NT2/D1 (cell line): ENCODE data around the gene COG8.

Source experiments
- SUZ12 ChIP-seq: IDR thresholded peaks from 2 replicates; pipeline ENCODE4 v1.6.1; 2011; ENCODE audit not compliant: insufficient read length, insufficient read depth; ENCODE audit errors: extremely low read depth
- YY1 ChIP-seq: IDR thresholded peaks from 2 replicates; pipeline ENCODE4 v1.6.1; 2011; ENCODE audit not compliant: insufficient read length, insufficient read depth
- ZNF274 ChIP-seq: IDR thresholded peaks from 2 replicates; pipeline ENCODE4 v1.6.1; 2011; ENCODE audit warnings: mild to moderate bottlenecking, low read depth, low read length

DNA sequence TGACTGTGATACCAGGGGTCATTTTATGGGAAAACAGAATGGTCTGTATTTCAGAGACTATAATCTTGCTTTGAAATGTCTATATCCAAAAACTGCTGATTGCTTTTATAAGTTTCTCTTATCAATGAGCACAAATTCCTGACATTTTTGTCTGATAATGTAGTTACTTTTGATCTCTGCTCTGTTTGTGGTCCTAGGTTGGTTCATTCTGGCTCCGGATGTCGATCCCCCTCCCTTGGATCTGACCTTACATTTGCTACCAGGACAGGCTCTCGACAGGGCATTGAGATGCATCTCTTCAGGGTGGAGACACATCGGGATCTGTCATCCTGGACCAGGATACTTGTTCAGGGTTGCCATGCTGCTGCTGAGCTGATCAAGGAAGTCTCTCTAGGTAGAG lies 55.5 kb downstream of the COG8 start:
- TF ChIP-seq YY1 (no peak), ZNF274 (no peak), SUZ12 (no peak)
